Trophoblast cell (in vitro differentiated cells and primary cell): Measurements from ENCODE around the gene CENPX.

Experiments
- DNase-seq, 2 donors: peaks; one replicate each; pipeline ENCODE4 v3.0.0-alpha.2; 2016
- H2AFZ ChIP-seq: 2 replicates; pipeline ENCODE4 v1.6.1; 2013; ENCODE audit warnings: low read length, moderate library complexity, mild to moderate bottlenecking; ENCODE audit not compliant: insufficient read depth, poor library complexity
- H2AK5ac ChIP-seq: 2 replicates; pipeline ENCODE4 v1.6.1; 2013; ENCODE audit warnings: mild to moderate bottlenecking, low read length
- H2BK120ac ChIP-seq: 2 replicates; pipeline ENCODE4 v1.6.1; 2013; ENCODE audit warnings: low read length, mild to moderate bottlenecking, moderate library complexity; ENCODE audit not compliant: insufficient read depth, poor library complexity
- H2BK12ac ChIP-seq: 2 replicates; pipeline ENCODE4 v1.6.1; 2013; ENCODE audit warnings: mild to moderate bottlenecking, low read length, moderate library complexity
- H2BK5ac ChIP-seq: 2 replicates; pipeline ENCODE4 v1.6.1; 2013; ENCODE audit warnings: low read length, low read depth, moderate library complexity, mild to moderate bottlenecking; ENCODE audit not compliant: poor library complexity
- H3K14ac ChIP-seq: 2 replicates; pipeline ENCODE4 v1.6.1; 2013; ENCODE audit warnings: mild to moderate bottlenecking, low read length
- H3K18ac ChIP-seq: 2 replicates; pipeline ENCODE4 v1.6.1; 2013; ENCODE audit warnings: mild to moderate bottlenecking, low read length
- H3K23ac ChIP-seq: 2 replicates; pipeline ENCODE4 v1.6.1; 2013; ENCODE audit warnings: low read length
- H3K27ac ChIP-seq: 2 replicates; pipeline ENCODE4 v1.5.1; 2013; ENCODE audit warnings: low read depth, mild to moderate bottlenecking, inconsistent platforms, low read length, moderate library complexity
- H3K27me3 ChIP-seq: 2 replicates; pipeline ENCODE4 v1.6.1; 2013; ENCODE audit warnings: inconsistent platforms, mild to moderate bottlenecking, low read length, moderate library complexity; ENCODE audit not compliant: insufficient read depth
- H3K36me3 ChIP-seq, 2 experiments: 1 replicate in 1 of 2; 2 replicates in 1 of 2; pipeline ENCODE4 v1.6.1; 2013; ENCODE audit warnings: low read length in 2 of 2, mild to moderate bottlenecking in 2 of 2, moderate library complexity in 1 of 2; ENCODE audit not compliant: insufficient read depth in 2 of 2, control insufficient read depth in 1 of 2
- H3K4ac ChIP-seq: 2 replicates; pipeline ENCODE4 v1.6.1; 2013; ENCODE audit warnings: low read depth, mild to moderate bottlenecking, low read length, moderate library complexity
- H3K4me1 ChIP-seq, 2 experiments: 1 replicate in 1 of 2; 2 replicates in 1 of 2; pipeline ENCODE4 v1.6.1; 2013; ENCODE audit warnings: low read length in 2 of 2, mild to moderate bottlenecking in 2 of 2, moderate library complexity in 1 of 2; ENCODE audit not compliant: insufficient read depth in 2 of 2, control insufficient read depth in 1 of 2
- H3K4me2 ChIP-seq: 2 replicates; pipeline ENCODE4 v1.6.1; 2013; ENCODE audit warnings: inconsistent platforms, mild to moderate bottlenecking, low read length, moderate library complexity
- H3K4me3 ChIP-seq: 2 replicates; pipeline ENCODE4 v1.5.1; 2013; ENCODE audit warnings: mild to moderate bottlenecking, low read depth, low read length, inconsistent platforms
- H3K79me1 ChIP-seq: one replicate; pipeline ENCODE4 v1.6.1; 2013; ENCODE audit warnings: low read length
- H3K79me2 ChIP-seq: 2 replicates; pipeline ENCODE4 v1.6.1; 2013; ENCODE audit warnings: low read length, mild to moderate bottlenecking; ENCODE audit not compliant: control insufficient read depth, insufficient read depth, poor library complexity
- H3K9ac ChIP-seq: 2 replicates; pipeline ENCODE4 v1.6.1; 2013; ENCODE audit warnings: mild to moderate bottlenecking, low read length
- H3K9me3 ChIP-seq: 2 replicates; pipeline ENCODE4 v1.6.1; 2013; ENCODE audit warnings: low read depth, mild to moderate bottlenecking, control low read depth, inconsistent platforms, low read length; ENCODE audit not compliant: insufficient read depth
- H4K12ac ChIP-seq: 2 replicates; pipeline ENCODE4 v1.6.1; 2013; ENCODE audit warnings: low read depth, mild to moderate bottlenecking, low read length, moderate library complexity
- H4K8ac ChIP-seq: 2 replicates; pipeline ENCODE4 v1.6.1; 2013; ENCODE audit warnings: low read depth, mild to moderate bottlenecking, low read length, moderate library complexity
- H4K91ac ChIP-seq: one replicate; pipeline ENCODE4 v1.6.1; 2013; ENCODE audit warnings: low read depth, mild to moderate bottlenecking, low read length, moderate library complexity
- WGBS: extraction: QIAGEN DNeasy Blood & Tissue Kit; methylation state at CpG from one replicate; pipeline ENCODE4 v1.1.7; 2013; ENCODE audit warnings: missing lambda C conversion rate; ENCODE audit not compliant: insufficient read length, insufficient coverage; ENCODE audit errors: extremely low coverage; 5-methylcytosine and 5-hydroxymethylcytosine counted together

Gene CENPX

DNA sequence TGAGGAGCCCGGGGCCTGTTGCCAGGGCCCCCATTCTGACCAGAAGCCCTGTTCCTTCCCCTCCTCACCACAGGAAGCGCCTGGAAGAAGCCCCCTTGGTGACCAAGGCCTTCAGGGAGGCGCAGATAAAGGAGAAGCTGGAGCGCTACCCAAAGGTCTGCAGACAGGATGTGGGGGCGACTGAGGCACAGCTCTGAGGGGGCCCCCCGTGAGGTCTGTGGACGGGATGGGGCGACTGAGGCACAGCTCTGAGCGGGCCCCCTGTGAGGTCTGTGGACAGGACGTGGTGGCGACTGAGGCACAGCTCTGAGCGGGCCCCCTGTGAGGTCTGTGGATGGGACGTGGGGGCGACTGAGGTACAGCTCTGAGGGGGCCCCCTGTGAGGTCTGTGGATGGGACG, 13.3 kb downstream of the CENPX start:
- no peak overlapping the region for H3K4me2 ChIP-seq
- peaks cover 6 to 9% of the 10 kb centered on the region in 2 experiments for H3K36me3 ChIP-seq
- H3K18ac ChIP-seq: no peak overlapping the region
- H3K9ac ChIP-seq: no peak overlapping the region
- no peak overlapping the region for H3K14ac ChIP-seq
- H3K4ac ChIP-seq: no peak overlapping the region
- no peak overlapping the region for H3K23ac ChIP-seq
- DNase-seq: no peak
- no peak overlapping the region for H2AFZ ChIP-seq
- no peak overlapping the region for H2BK5ac ChIP-seq
- H3K4me1 ChIP-seq: peaks cover 31 to 39% of the 10 kb centered on the region in 2 experiments
- WGBS: no CpG with 5 or more reads among the region's 15 CpGs
- H4K12ac ChIP-seq: no peak overlapping the region
- peaks cover 5% of the 10 kb centered on the region for H3K9me3 ChIP-seq
- H4K91ac ChIP-seq: no peak overlapping the region
- no peak overlapping the region for H4K8ac ChIP-seq
- H2BK12ac ChIP-seq: no peak overlapping the region
- no peak overlapping the region for H2BK120ac ChIP-seq
- no peaks in the 10 kb centered on the region for H3K27me3 ChIP-seq
- H3K79me1 ChIP-seq: peaks cover 27% of the 10 kb centered on the region
- H2AK5ac ChIP-seq: no peak overlapping the region
- H3K79me2 ChIP-seq: peaks cover 4% of the 10 kb centered on the region
- no peak overlapping the region for H3K27ac ChIP-seq
- H3K4me3 ChIP-seq: no peak overlapping the region

DNA sequence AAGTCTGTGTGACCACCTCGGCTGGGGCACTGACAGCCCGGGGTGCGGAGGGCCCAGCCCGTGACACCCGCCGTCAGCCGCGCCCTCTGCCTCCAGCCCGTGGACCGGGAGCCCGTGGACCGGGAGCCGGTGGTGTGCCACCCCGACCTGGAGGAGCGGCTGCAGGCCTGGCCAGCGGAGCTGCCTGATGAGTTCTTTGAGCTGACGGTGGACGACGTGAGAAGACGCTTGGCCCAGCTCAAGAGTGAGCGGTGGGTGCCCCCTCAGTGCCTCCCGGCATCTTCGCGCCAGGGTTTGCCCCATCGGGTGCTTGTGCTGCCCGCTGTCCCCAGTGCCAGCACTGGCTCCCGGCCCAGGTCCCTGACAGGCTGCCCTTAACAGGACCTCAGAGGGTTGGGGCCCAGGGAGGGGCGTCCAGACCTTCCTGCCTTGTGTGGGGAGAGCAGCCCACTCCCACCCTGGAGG, 13.7 kb downstream of the CENPX start:
- peaks cover 8% of the 10 kb centered on the region for H3K79me2 ChIP-seq

DNA sequence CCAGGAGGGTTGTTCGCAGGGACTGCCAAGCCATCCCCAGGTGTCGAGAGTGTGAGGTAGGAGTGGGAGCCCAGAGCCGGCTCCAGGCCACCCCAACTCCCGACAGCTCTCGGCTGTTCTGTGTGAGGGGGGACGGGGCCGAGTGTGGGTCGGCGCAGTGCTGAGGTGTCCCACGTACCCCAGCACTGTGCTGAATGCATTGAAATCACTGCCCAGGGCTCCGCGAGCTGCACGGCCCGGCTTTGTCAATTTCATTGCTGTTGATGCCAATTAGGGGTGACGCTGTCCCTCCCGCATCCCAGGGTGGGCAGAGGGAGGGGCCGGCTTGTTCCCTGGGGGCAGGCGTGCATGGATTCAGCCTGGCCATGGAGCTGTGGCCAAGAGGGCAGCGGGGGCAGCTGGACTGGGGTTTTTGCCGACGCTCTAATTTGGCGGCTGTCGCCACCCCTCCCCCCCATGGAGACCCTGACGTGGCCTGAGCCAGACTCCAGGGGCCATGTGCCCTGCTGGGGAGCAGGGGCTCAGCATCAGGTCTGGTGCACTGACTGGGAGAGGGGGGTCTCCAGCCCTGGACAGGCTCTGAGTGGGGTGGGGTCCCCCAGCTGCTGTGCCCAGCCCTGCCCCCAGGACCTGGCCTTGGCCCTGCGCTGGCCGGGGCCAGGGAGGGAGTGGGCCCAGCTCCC, 14.3 kb downstream of the CENPX start:
- Histone ChIP-seq H3K79me1 (peaks cover 31% of the 10 kb centered on the region), H3K14ac (no peak overlapping the region), H3K36me3 (peaks cover 3 to 9% of the 10 kb centered on the region in 2 experiments), H3K4me3 (no peak overlapping the region), H3K18ac (peak overlapping the region; percentile 25), H3K23ac (no peak overlapping the region), H2AFZ (no peak overlapping the region), H3K79me2 (peaks cover 8% of the 10 kb centered on the region), H2BK120ac (no peak overlapping the region), H3K4me1 (peaks cover 34 to 43% of the 10 kb centered on the region in 2 experiments), H3K27ac (no peak overlapping the region), H3K9me3 (peaks cover 5% of the 10 kb centered on the region), H4K8ac (no peak overlapping the region), H2BK12ac (peak overlapping the region; percentile 5), H3K4me2 (no peak overlapping the region), H2AK5ac (peak overlapping the region; percentile 44), H2BK5ac (no peak overlapping the region), H4K91ac (peak overlapping the region; percentile 14), H4K12ac (no peak overlapping the region), H3K9ac (no peak overlapping the region), H3K27me3 (no peaks in the 10 kb centered on the region), H3K4ac (no peak overlapping the region)
- DNase-seq: no peak
- WGBS: no CpG with 5 or more reads among the region's 26 CpGs

More for the DNA sequence above, 13.7 kb downstream of the CENPX start:
- H2BK120ac ChIP-seq: no peak overlapping the region
- no CpG with 5 or more reads among the region's 28 CpGs for WGBS
- no peak overlapping the region for H4K12ac ChIP-seq
- no peak overlapping the region for H3K14ac ChIP-seq
- no peak overlapping the region for H3K4me2 ChIP-seq
- H3K4ac ChIP-seq: no peak overlapping the region
- peaks cover 3 to 9% of the 10 kb centered on the region in 2 experiments for H3K36me3 ChIP-seq
- H3K79me1 ChIP-seq: peaks cover 31% of the 10 kb centered on the region
- H3K4me1 ChIP-seq: peaks cover 36 to 43% of the 10 kb centered on the region in 2 experiments
- no peak for DNase-seq
- H3K9ac ChIP-seq: no peak overlapping the region
- H3K23ac ChIP-seq: no peak overlapping the region
- peak overlapping the region; percentile 14 for H4K91ac ChIP-seq
- H4K8ac ChIP-seq: no peak overlapping the region
- no peak overlapping the region for H2BK5ac ChIP-seq
- H2BK12ac ChIP-seq: no peak overlapping the region
- no peak overlapping the region for H3K18ac ChIP-seq
- H3K9me3 ChIP-seq: peaks cover 5% of the 10 kb centered on the region
- H3K4me3 ChIP-seq: no peak overlapping the region
- no peaks in the 10 kb centered on the region for H3K27me3 ChIP-seq
- no peak overlapping the region for H2AK5ac ChIP-seq
- no peak overlapping the region for H2AFZ ChIP-seq
- H3K27ac ChIP-seq: no peak overlapping the region

DNA sequence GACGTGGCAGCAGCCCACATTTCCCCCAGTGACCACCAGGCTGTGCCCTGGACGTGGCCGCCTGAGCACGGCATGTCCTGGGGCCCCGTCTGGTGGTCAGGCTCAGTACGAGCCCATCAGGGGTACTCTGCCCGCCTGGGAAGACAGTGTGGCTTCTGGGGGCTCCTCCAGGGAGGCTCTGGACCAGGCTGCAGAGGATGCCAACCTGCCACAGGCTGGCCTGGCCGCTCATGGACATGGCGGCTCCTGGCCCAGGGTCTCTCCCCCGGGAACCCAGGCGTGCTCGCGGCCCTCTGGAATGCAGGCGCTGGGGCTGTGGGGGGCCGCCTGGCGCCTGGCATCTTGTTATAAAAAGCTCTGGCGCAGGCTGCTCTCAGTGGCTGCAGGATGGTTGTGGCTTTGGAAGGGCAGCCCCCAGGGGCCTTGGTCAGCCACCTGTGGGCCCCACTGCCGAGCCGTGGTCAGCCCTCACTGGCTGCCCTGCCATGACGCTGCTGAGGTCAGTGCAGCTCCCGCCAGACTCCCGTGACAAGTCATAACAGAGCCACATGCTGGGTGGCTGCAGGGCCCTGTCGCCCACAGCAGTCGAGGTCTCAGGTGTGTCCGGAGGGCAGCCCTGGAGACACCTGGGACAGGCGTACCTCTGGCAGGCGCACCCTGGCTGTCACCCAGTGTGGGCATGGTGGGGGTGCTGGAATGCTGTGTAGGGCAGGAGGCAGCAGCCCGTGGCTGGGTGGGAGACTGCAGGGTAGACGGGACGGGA, 15.0 kb downstream of the CENPX start:
- Histone ChIP-seq H3K4ac (no peak overlapping the region), H3K79me1 (peaks cover 34% of the 10 kb centered on the region), H3K9ac (peak overlapping the region; percentile 20), H4K91ac (peak overlapping the region; percentile 58), H2BK120ac (no peak overlapping the region), H3K36me3 (peaks cover 3 to 9% of the 10 kb centered on the region in 2 experiments), H2BK5ac (no peak overlapping the region), H4K12ac (no peak overlapping the region), H2BK12ac (peak overlapping the region; percentile 5), H3K18ac (peak overlapping the region; percentile 25), H3K79me2 (peaks cover 8% of the 10 kb centered on the region), H3K27ac (no peak overlapping the region), H3K4me1 (peaks cover 35 to 44% of the 10 kb centered on the region in 2 experiments), H3K27me3 (no peaks in the 10 kb centered on the region), H3K14ac (peak overlapping the region; percentile 16), H3K4me3 (no peak overlapping the region), H3K9me3 (peaks cover 5% of the 10 kb centered on the region), H2AK5ac (peak overlapping the region; percentile 34), H3K23ac (no peak overlapping the region), H3K4me2 (no peak overlapping the region), H4K8ac (no peak overlapping the region), H2AFZ (no peak overlapping the region)
- DNase-seq: peak; percentile 78 to 86
- no CpG with 5 or more reads among the region's 30 CpGs for WGBS
